KMS-11 (cell line): ENCODE measurements around the gene SMG1.

Experiments
- H2AFZ ChIP-seq: fragments of 200-600 bp; sonication (generic); 2 replicates; pipeline ENCODE4 v1.6.1; 2016; ENCODE audit warnings: antibody characterized with exemption, mixed run types, low read depth
- H3K27ac ChIP-seq: fragments of 200-600 bp; sonication (generic); 2 replicates; pipeline ENCODE4 v1.6.1; 2016; ENCODE audit warnings: mild to moderate bottlenecking, mixed run types
- H3K27me3 ChIP-seq: fragments of 200-600 bp; sonication (generic); 2 replicates; pipeline ENCODE4 v1.6.1; 2017; ENCODE audit warnings: mild to moderate bottlenecking, low read depth, mixed run types, moderate library complexity; ENCODE audit not compliant: insufficient read depth
- H3K36me3 ChIP-seq: fragments of 200-600 bp; sonication (generic); 2 replicates; pipeline ENCODE4 v1.6.1; 2017; ENCODE audit warnings: mild to moderate bottlenecking, mixed run types; ENCODE audit not compliant: insufficient read depth
- H3K4me1 ChIP-seq: fragments of 200-600 bp; sonication (generic); 2 replicates; pipeline ENCODE4 v1.6.1; 2016; ENCODE audit warnings: mild to moderate bottlenecking, low read depth, mixed run types; ENCODE audit not compliant: poor library complexity, severe bottlenecking
- H3K4me2 ChIP-seq: fragments of 200-600 bp; sonication (generic); 2 replicates; pipeline ENCODE4 v1.7.0; 2016; ENCODE audit warnings: mild to moderate bottlenecking, mixed run types
- H3K4me3 ChIP-seq: fragments of 200-600 bp; sonication (generic); IDR thresholded peaks from 2 replicates; pipeline ENCODE4 v1.6.1; 2017; ENCODE audit warnings: low read depth, low read length, mixed read lengths; ENCODE audit not compliant: insufficient read depth
- H3K79me2 ChIP-seq: fragments of 200-600 bp; sonication (generic); 2 replicates; pipeline ENCODE4 v1.6.1; 2016; ENCODE audit warnings: low read depth, mixed run types; ENCODE audit not compliant: insufficient read depth
- H3K9ac ChIP-seq: fragments of 200-600 bp; sonication (generic); 2 replicates; pipeline ENCODE4 v1.6.1; 2016; ENCODE audit warnings: mild to moderate bottlenecking, mixed run types
- H4K20me1 ChIP-seq: fragments of 200-600 bp; sonication (generic); 2 replicates; pipeline ENCODE4 v1.6.1; 2016; ENCODE audit warnings: mild to moderate bottlenecking, mixed run types; ENCODE audit not compliant: insufficient read depth
- CTCF ChIP-seq: fragments of 200-600 bp; sonication (generic); conservative IDR thresholded peaks from 2 replicates; pipeline ENCODE4 v1.6.1; 2017; ENCODE audit warnings: low read depth, mild to moderate bottlenecking, antibody characterized with exemption, low read length, moderate library complexity, mixed read lengths

Gene SMG1

GRCh38 chr16:18953547-18953946 is 27.3 kb upstream of the SMG1 start:
- no peaks in the 10 kb centered on the region for H3K36me3 ChIP-seq
- H3K4me2 ChIP-seq: no peak overlapping the region
- no peak overlapping the region for H3K27ac ChIP-seq
- no peak for TF ChIP-seq CTCF
- no peaks in the 10 kb centered on the region for H3K27me3 ChIP-seq
- H4K20me1 ChIP-seq: no peaks in the 10 kb centered on the region
- H3K79me2 ChIP-seq: no peaks in the 10 kb centered on the region
- no peak overlapping the region for H3K4me3 ChIP-seq
- no peak overlapping the region for H2AFZ ChIP-seq
- H3K4me1 ChIP-seq: no peaks in the 10 kb centered on the region
- H3K9ac ChIP-seq: no peak overlapping the region

GRCh38 chr16:18950469-18951185 is 24.4 kb upstream of the SMG1 start:
- H3K4me3 ChIP-seq: no peak overlapping the region
- no peak overlapping the region for H3K27ac ChIP-seq
- H2AFZ ChIP-seq: no peak overlapping the region; the same call in 1 of the 2 replicates
- TF ChIP-seq CTCF: no peak
- no peak overlapping the region for H3K9ac ChIP-seq
- H4K20me1 ChIP-seq: no peaks in the 10 kb centered on the region
- peaks cover 13% of the 10 kb centered on the region for H3K4me1 ChIP-seq
- H3K27me3 ChIP-seq: no peaks in the 10 kb centered on the region
- H3K4me2 ChIP-seq: no peak overlapping the region
- H3K36me3 ChIP-seq: no peaks in the 10 kb centered on the region
- H3K79me2 ChIP-seq: no peaks in the 10 kb centered on the region

GRCh38 chr16:18948372-18949020 is 22.3 kb upstream of the SMG1 start:
- peaks cover 15% of the 10 kb centered on the region for H3K4me1 ChIP-seq
- H4K20me1 ChIP-seq: no peaks in the 10 kb centered on the region
- no peak overlapping the region for H3K4me3 ChIP-seq
- no peak overlapping the region for H3K9ac ChIP-seq
- H2AFZ ChIP-seq: no peak overlapping the region
- no peaks in the 10 kb centered on the region for H3K27me3 ChIP-seq
- H3K4me2 ChIP-seq: no peak overlapping the region
- no peak for TF ChIP-seq CTCF
- no peaks in the 10 kb centered on the region for H3K36me3 ChIP-seq
- no peaks in the 10 kb centered on the region for H3K79me2 ChIP-seq
- no peak overlapping the region for H3K27ac ChIP-seq

GRCh38 chr16:18945233-18945632 is 19.0 kb upstream of the SMG1 start:
- H2AFZ ChIP-seq: no peak overlapping the region
- H3K4me2 ChIP-seq: no peak overlapping the region
- H3K27ac ChIP-seq: no peak overlapping the region

More at GRCh38 chr16:18945233-18945632, 19.0 kb upstream of the SMG1 start:
- Histone ChIP-seq H3K4me1 (peaks cover 15% of the 10 kb centered on the region), H3K27me3 (no peaks in the 10 kb centered on the region), H3K79me2 (no peaks in the 10 kb centered on the region), H3K9ac (no peak overlapping the region), H3K4me3 (no peak overlapping the region), H3K36me3 (no peaks in the 10 kb centered on the region), H4K20me1 (no peaks in the 10 kb centered on the region)
- no peak for TF ChIP-seq CTCF
